ENCODE measurements around the gene GPR17. TPM values are rescaled to one million over a fixed set of nuclear protein-coding genes. Genes with fewer than 3 reads are reported as not detected.

The GPR17 gene, protein sequence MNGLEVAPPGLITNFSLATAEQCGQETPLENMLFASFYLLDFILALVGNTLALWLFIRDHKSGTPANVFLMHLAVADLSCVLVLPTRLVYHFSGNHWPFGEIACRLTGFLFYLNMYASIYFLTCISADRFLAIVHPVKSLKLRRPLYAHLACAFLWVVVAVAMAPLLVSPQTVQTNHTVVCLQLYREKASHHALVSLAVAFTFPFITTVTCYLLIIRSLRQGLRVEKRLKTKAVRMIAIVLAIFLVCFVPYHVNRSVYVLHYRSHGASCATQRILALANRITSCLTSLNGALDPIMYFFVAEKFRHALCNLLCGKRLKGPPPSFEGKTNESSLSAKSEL
- total RNA-seq = not detected

DNA sequence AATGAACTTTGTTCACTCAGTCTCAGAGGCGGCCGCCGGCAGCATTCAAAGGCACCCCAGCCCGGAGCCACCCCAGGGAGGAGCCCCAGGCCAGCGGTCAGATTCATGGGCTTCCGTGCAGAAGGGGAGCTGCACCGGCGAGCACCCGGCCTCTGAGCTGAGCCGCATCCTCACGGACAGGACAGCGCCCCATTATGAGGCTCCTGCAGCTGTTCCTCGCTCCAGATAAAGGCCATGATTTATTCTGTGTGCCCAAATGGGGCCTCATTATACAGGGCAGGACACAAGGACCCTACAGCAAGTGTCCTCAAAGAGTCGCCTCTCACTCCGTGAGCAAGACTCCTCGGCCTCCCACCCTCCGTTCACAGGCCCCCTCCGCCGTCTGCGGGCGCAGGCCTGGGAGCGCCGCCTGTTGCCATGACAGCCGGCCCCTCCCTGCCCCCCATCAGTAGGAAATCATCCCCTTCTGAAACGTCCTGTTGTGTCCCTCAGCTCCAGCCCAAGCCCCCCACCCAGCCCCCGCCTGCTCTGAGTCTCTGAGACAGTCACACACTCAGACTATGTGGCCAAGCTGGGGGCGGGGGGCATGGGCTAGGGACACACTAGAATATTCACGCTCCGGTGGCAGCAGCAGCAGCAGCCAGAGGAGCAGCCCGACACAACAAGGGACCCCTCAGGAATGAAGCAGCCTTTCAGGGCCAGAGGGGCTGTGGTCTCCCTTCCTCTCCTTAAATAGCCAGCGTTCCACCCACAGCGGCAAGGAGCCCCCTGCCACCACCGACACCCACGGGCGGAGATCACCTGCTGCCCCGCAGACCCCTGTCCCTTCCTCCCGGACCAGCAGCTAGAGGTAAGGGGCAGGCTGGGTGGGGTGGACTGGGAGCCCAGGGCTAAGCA is at the start of gene GPR17:
TSS of gene GPR17 (plus strand) at position 759 of the 897 bp plus-strand sequence. CDS start 4,583 bp downstream, outside the sequence.
- Histone ChIP-seq H3K36me3 (no peaks in the 10 kb centered on the region), H3K27ac (peak within 1 kb of the TSS in 1 of 4 donors; percentile 45), H3K4me3 (no peak within 1 kb of the TSS), H3K9me3 (no peaks in the 10 kb centered on the region), H3K27me3 (no peaks in the 10 kb centered on the region), H3K4me1 (peaks cover 0 to 32% (median 17%) of the 10 kb centered on the region in 4 donors)
- no peak for DNase-seq
- TF ChIP-seq, protein P1, sequence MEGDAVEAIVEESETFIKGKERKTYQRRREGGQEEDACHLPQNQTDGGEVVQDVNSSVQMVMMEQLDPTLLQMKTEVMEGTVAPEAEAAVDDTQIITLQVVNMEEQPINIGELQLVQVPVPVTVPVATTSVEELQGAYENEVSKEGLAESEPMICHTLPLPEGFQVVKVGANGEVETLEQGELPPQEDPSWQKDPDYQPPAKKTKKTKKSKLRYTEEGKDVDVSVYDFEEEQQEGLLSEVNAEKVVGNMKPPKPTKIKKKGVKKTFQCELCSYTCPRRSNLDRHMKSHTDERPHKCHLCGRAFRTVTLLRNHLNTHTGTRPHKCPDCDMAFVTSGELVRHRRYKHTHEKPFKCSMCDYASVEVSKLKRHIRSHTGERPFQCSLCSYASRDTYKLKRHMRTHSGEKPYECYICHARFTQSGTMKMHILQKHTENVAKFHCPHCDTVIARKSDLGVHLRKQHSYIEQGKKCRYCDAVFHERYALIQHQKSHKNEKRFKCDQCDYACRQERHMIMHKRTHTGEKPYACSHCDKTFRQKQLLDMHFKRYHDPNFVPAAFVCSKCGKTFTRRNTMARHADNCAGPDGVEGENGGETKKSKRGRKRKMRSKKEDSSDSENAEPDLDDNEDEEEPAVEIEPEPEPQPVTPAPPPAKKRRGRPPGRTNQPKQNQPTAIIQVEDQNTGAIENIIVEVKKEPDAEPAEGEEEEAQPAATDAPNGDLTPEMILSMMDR (IDR thresholded peaks at IDR 0.05) = no peak
- TF ChIP-seq POLR2A (IDR thresholded peaks at IDR 0.05) = no peak

- TF ChIP-seq, protein P1 (IDR thresholded peaks at IDR 0.05) = no peak
- TF ChIP-seq POLR2A (IDR thresholded peaks at IDR 0.05) = no peak
- Histone ChIP-seq H3K27ac (no peak overlapping the region), H3K4me1 (no peaks in the 10 kb centered on the region), H3K36me3 (peaks cover 0 to 48% (median 0%) of the 10 kb centered on the region in 3 donors), H3K9me3 (no peaks in the 10 kb centered on the region), H3K27me3 (no peaks in the 10 kb centered on the region), H3K4me3 (no peak overlapping the region)
- DNase-seq = peak in 2 of 3 donors; percentile 37 to 38
Measured at GRCh38 chr2:127596311-127597045, 49.5 kb upstream of the GPR17 start.

GRCh38 chr2:127597046-127597983 is 48.6 kb upstream of the GPR17 start:
- Histone ChIP-seq H3K4me1 (no peaks in the 10 kb centered on the region), H3K36me3 (peaks cover 0 to 50% (median 0%) of the 10 kb centered on the region in 3 donors), H3K27ac (no peak overlapping the region), H3K4me3 (no peak overlapping the region), H3K27me3 (no peaks in the 10 kb centered on the region), H3K9me3 (no peaks in the 10 kb centered on the region)
- DNase-seq = peak in 2 of 3 donors; percentile 13 to 31
- no peak for TF ChIP-seq POLR2A (IDR thresholded peaks at IDR 0.05)
- TF ChIP-seq, protein P1 (IDR thresholded peaks at IDR 0.05) = no peak

DNA sequence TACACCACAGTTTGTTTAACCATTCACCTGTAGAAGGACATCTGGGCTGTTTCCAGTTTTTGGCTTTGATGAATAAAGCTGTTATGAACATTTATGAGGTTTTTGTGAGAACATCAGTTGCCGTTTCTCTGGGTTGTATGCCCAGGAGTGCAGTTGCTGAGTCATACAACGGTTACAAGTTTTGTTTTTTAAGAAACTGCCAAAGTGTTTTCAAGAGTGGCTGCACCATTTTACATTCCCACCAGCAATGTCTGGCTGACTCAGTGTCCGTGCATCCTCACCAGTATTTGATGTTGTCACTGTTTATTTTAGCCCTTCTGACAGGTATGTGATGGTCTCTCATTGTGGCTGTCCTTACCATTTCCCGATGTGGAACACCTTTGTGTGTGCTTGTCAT is 48.0 kb upstream of the GPR17 start:
- Histone ChIP-seq H3K4me3 (no peak overlapping the region), H3K9me3 (no peaks in the 10 kb centered on the region), H3K27ac (no peak overlapping the region), H3K27me3 (no peaks in the 10 kb centered on the region), H3K36me3 (peaks cover 0 to 49% (median 0%) of the 10 kb centered on the region in 3 donors), H3K4me1 (no peaks in the 10 kb centered on the region)
- DNase-seq = peak in 1 of 3 donors; percentile 4
- TF ChIP-seq POLR2A (IDR thresholded peaks at IDR 0.05) = no peak
- TF ChIP-seq, protein P1 (IDR thresholded peaks at IDR 0.05) = no peak
